Keratinocyte (primary cell): ENCODE measurements around the gene AMN.

ENCODE experiments used
- CTCF ChIP-seq, 3 experiments: IDR thresholded peaks in 1 of 3; conservative IDR thresholded peaks in 1 of 3; optimal IDR thresholded peaks in 1 of 3; 2 replicates in 2 of 3; 3 replicates in 1 of 3; pipeline versions ENCODE3 to v1.5.1; 2011; ENCODE audit warnings: low read length in 3 of 3, mild to moderate bottlenecking in 3 of 3, moderate library complexity in 2 of 3, control low read depth in 1 of 3, inconsistent platforms in 1 of 3; ENCODE audit not compliant: insufficient read depth in 2 of 3; ENCODE audit errors: extremely low read depth in 1 of 3
- EZH2 ChIP-seq: IDR thresholded peaks from one replicate; pipeline ENCODE4 v1.6.1; 2012; ENCODE audit warnings: inconsistent platforms, mild to moderate bottlenecking, low read length, moderate library complexity

GRCh38 chr14:102922490-102923200 is at the start of gene AMN:
- TF ChIP-seq CTCF (optimal IDR thresholded peaks at IDR 0.05 in 1 of 3, IDR thresholded peaks at IDR 0.05 in 1 of 3, conservative IDR thresholded peaks at IDR 0.05 in 1 of 3; ENCODE audit: extremely low read depth in 1 of 3, insufficient read depth in 2 of 3, low read length in 3 of 3) (no peak), EZH2 (no peak)
